Islet precursor cell (in vitro differentiated cells): ENCODE results near the gene UBE2G2.

Experiments used
- DNase-seq: peaks from one replicate; pipeline ENCODE4 v3.0.0-alpha.2; 2018

Gene UBE2G2

DNA sequence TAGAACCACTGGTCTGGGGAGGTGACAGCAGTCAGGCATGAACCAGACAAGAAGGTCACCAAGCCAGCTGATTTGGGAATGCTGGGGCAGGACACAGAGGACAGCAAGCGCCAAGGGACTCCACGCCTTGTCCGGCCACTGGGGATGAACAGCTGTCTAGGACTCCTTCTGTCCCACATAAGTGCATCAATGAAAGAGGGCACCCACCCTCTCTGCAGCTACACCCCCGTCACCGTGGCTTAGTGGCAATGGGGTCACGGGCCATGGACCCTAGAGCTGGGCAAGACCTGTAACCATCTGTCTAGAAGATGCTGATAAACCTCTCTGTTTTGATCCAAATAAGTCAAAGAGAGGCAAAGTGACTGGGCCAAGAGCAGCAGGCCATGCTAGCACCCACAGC lies 16.8 kb downstream of the UBE2G2 start:
- DNase-seq, result peak; percentile 41

DNA sequence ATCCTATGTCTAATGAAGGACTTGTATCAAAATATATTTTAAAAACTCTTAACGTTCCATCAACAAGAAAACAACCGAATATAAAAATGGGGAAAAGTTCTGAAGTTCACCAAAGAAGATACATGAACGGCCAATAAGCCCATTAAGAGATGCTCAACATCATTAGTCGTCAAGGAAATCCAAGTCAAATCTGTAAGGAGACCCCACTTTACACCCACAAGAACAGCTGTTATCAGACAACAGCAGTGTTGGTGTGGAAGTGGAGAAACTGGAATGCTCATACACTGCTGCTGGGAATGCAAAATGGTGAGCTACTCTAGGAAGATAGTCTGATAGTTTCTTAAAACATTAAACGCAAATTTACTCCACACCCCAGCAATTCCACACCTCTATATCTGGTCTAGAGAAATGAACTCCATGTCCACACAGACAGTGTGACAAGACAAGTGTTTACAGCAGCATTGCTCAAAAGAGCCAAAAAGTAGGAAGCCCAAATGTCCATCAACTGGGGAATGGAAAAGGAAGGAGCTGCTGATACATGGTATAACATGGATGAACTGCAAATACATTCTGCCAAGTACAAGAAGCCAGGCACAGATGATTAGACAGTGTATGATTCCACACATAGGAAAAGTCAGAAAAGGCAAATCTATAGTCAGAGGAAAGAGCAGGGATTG lies 18.5 kb downstream of the UBE2G2 start:
- DNase-seq, result peak; percentile 8

- DNase-seq, result peak; percentile 38
Measured at GRCh38 chr21:44780767-44781459, 20.7 kb downstream of the UBE2G2 start.

DNA sequence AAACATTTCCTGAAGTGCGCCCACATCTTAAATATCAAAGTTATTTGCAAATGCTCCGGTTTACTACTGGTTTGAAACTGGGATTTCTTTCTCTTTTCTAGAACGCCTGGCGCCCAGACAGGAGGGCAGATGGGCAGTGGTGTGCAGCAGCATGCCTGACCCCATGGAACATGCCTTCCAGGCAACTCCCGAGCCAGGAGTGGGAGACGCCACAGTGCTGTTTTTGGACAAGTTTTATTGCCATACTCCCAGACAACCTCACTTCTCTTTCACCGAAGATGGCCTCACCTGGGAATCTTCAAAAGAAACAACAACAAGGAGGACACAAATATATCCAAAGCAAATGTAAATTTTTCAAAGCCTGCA lies 21.5 kb downstream of the UBE2G2 start:
- peak; percentile 47 for DNase-seq

GRCh38 chr21:44779417-44780136 lies 22.0 kb downstream of the UBE2G2 start:
- peak; percentile 47 for DNase-seq

DNA sequence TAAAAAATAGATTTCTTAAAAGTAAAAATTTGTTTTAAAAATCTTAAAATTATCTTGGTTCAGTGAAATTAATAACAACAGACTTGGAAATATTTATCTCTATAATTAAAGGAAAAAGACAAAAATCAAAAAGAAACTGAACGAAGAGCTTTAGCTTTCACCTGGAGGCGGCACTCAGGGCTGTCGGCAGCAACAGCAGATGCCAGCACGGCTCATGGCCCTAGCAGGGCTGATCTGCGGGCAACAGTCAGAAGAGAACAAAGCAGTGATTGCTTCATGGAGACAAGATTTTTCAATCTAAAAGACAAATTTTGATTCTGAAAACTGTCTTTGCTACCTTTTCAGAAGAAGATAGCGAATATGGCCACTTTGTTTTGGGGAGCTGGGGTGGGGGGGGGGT lies 22.6 kb downstream of the UBE2G2 start:
- DNase-seq, result no peak

- peak; percentile 57 for DNase-seq
Measured at GRCh38 chr21:44778499-44778911, 23.1 kb downstream of the UBE2G2 start.

DNA sequence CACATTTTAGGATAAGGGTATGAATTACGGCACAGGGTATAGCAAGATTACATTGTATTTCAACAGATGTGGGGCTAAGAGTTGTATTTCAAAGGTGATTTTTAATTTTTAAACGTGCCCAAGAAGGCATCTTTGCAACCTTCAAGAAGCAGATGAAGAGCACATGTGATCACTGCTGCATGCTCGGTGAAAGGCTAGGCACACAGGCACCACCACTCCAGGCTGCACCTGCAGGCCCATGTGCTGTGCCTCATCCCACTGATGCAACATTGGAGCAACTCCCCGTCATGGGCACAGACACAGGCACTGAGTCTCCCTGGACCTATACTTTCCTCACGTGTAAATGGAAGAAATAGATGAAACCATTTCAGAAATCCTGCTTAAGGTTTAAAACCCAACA lies 23.5 kb downstream of the UBE2G2 start:
- DNase-seq, result peak; percentile 39

- peak; percentile 14 for DNase-seq
Measured at GRCh38 chr21:44774972-44775371, 26.6 kb downstream of the UBE2G2 start.

DNA sequence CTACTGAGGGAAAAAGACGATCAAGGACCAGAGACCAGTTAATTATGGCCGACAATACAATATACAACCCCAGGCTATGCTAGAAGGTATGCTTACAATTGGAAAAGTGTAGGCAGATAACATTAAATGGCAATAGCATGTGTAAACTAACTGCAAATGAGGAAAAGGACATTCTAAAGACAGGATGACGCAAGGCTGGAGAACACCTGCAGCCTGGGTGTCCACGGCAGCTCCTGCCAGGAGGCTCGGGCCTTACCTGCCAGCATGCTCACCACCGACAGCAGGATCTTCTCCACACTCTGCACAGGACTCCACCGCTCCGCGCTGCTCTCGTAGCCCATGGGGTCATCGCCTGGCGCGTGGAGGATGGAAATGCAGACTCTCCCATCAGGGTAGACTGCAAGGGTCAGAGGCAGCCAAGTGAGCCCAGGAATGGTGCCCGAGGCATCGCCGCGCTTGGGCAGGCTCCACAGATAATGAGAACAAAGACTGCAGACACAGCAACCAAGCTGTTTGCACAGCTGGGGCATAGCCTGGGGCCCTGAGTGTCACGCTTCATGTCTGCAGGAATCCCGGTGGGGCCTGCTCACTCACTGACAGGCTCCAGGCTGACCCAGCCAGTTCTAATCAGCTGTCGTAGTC lies 28.2 kb downstream of the UBE2G2 start:
- peak; percentile 81 for DNase-seq

DNA sequence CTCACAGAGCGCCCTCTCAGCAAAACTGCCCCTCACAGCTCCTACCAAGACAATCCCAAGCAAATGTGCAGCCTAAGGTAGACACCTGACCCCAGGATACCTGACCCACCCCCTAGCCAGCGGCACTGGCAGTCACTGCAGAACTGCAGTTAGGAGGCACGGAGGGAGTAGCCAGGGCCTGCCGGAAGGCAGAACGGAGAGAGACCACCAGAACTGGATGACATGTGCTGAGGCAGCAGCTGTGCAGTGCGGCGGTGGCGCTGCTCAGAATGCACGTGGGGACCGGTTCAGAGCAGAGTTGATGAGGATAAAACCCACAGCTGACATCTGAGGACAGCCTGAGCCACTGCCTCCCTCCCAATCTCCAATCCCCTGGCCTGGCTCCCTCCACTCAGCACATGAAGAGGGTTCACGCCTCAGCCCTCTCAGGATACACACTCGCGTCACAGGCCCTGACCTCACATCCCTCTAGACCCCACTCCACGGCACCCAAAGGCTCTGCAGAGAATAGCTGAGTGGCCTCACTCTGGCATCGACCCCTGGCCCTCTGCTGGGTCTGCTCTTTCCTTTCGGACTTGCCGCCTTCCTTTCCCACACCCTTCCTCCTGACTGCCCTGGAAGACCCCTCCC lies 29.6 kb downstream of the UBE2G2 start:
- DNase-seq, result peak; percentile 43

- DNase-seq, result peak; percentile 56
Measured at GRCh38 chr21:44767834-44768831, 33.5 kb downstream of the UBE2G2 start.

GRCh38 chr21:44766818-44767354 lies 34.7 kb downstream of the UBE2G2 start:
- DNase-seq, result no peak

GRCh38 chr21:44766014-44766817 lies 35.4 kb downstream of the UBE2G2 start:
- DNase-seq, result peak; percentile 42

GRCh38 chr21:44765231-44766013 lies 36.2 kb downstream of the UBE2G2 start:
- DNase-seq, result peak; percentile 62

- DNase-seq, result peak; percentile 53
Measured at GRCh38 chr21:44764319-44765230, 37.0 kb downstream of the UBE2G2 start.

DNA sequence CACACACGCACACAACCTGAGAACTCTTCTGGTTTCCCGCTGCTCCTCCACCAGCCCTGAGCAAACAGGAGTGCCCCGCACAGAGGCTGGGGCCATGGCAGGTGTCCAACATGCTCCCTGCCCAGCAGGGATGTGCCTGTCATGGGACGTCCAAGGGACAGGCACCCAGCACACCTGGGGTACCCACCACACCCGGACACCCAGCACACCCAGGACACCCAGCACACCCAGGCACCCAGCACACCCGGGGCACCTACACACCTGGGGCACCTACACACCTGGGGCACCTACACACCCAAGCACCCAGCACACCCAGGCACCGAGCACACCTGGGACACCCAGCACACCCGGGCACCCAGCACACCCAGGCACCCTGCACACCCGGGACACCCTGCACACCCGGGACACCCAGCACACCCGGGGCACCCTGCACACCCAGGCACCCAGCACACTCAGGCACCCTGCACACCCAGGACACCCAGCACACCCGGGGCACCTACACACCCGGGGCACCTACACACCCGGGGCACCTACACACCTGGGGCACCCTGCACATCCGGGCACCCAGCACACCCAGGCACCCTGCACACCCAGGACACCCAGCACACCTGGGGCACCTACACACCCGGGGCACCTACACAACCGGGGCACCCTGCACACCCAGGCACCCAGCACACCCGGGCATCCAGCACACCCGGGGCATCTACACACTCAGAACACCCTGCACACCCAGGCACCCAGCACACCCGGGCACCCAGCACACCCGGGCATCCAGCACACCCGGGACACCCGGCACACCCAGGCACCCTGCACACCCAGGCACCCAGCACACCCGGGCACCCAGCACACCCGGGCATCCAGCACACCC lies 37.9 kb downstream of the UBE2G2 start:
- DNase-seq, result peak; percentile 38

- DNase-seq, result no peak
Measured at GRCh38 chr21:44763050-44763378, 38.6 kb downstream of the UBE2G2 start.
